MM.1S (cell line): ENCODE results near the gene CENPA.

Source experiments
- CTCF ChIP-seq: fragments of 300-600 bp; sonication (generic); IDR thresholded peaks from 2 replicates; pipeline ENCODE4 v1.5.1; 2016; ENCODE audit warnings: antibody characterized with exemption, low read length, mixed read lengths
- EZH2 ChIP-seq: fragments of 300-600 bp; sonication (generic); optimal IDR thresholded peaks from 2 replicates; pipeline ENCODE3; 2017; ENCODE audit warnings: low read depth, mild to moderate bottlenecking, antibody characterized with exemption, low read length, mixed read lengths

GRCh38 chr2:26758790-26759321 lies 27.0 kb upstream of the CENPA start:
- no peak for TF ChIP-seq CTCF
- TF ChIP-seq EZH2 = no peak
